Stimulated activated CD4-positive, alpha-beta T cell treated with anti-CD3 and anti-CD28 coated beads, Interleukin-15, amount 100 ng/mL, for 48 hours (primary cell): ENCODE results near the gene SYPL1.

Experiments used
- DNase-seq, 2 donors: peaks; one replicate each; pipeline ENCODE4 v3.0.0-alpha.2; 2020; ENCODE audit warnings: low read depth in 2 of 2

The SYPL1 gene

DNA sequence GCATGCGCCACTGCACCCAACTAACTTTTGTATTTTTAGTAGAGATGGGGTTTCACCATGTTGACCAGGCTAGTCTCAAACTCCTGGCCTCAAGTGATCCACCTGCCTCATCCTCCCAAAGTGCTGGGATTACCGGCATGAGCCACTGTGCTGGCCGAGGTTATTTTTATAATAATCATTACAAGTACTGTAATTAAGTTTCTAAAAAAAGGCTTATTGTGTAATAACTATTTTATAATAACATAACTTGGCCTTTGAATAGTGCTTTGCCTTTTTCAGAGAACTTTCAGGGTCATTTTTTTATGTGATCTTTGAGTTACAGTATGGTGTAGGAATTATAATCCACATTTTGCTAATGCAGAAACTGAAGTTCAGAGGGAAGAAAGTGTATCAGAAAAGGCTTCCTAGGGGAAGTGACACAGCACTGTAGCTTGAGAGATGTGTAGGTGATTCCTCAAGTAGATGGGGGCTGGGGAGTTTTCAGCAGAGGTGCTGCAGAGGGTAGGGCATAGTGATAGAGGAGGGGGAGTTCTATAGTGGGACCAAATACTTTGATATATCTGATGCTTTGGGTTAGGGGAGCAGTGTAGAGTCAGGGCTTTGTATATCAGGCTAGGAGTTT lies 9.2 kb upstream of the SYPL1 start:
- no peak for DNase-seq

DNA sequence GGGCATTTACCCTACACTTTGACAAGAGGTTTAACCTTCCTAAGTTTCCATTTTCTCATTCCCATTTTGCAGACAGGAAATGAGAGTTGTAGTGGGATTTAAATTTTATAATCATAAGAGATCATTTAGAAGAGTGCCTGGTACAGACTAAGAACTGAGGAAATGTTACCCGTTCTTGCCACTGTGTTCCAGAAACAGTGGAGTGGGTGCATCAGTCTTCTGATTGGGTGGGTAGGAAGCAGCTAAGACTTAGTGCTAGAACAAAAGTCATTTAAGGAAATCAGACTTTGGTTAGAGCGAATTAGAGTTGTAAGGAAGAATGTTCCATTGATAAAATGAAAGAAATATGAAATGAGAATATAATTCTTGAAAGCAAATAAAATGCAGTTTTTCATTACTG lies 8.4 kb upstream of the SYPL1 start:
- DNase-seq = no peak

DNA sequence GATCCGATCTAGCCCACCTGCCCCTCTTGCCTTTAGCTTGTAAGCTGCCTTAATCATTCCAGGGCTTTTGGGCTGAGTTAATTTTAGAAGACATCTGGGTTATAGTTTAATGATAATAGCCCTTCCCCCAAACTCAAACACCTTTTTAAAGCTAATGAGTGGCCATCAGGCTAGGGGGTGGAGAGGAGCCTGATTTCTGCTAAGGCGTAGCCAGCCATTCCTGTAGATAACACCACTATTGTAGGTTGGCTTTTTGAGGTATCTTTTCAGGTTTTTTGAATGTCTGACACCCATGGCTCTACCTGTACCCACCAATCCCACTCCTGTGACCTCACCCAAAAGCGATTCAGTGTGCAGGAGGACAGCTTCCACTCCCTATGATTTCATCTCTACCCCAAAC lies 7.6 kb upstream of the SYPL1 start:
- DNase-seq = no peak

DNA sequence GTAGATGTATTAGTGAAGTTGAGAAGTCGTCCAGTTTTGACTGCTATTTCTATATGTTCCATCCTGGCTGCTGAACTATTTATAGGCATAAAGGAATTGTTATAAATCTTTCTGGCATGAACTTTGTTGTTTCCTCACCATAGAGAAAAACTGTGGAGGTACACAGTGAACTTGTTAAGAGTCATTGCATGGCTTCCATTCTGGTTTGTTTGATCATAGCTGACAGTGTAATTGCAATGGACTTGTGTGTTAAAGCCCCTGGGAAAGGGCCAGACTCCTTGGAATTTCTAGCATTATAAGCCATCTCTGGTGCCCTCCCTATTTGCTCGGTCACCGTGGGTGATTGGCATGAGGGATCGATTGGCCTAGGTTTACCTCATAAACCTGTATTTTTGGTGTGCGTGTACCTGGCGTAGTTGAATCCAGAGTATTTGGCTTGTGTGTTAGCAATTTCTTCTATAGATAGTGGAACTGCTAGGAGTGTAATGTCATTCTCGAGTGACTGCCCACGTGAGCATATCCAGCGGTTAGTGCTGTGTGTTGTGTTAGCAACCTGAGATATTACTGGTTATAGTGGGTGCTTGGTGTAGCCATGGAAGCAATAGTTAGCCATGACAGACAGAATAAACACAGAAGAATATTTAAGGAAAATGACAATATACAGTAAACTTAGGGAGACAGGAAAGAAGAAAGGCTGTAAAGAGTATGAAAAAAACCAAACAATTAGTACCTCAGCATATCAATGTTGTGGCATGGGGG lies 5.9 kb upstream of the SYPL1 start:
- DNase-seq = no peak

DNA sequence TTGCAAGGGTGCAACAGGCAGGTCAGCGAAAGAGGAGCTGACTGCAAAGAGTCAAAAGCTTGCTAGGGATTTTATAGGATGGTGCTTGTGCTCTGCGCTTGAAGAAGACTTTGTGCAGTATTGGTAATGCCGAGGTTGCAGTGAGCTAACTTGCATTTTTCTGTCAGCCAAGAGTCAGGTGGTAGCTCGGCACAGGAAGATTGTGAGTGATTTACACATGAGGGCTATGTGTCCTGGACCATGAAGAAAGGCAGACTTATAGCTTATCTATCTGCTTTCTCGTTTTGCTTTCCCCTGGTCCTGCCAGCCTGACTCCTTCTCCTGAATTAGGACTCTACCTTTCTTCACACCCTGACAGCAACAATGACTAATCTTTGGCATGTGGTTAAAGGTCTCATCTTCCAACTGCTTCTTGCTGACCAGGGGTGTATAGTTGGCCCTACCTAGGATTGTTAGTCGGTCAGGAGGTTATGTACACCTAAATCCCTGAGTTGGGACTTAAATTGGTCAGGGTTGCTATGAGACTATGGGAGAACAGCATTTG lies 4.1 kb upstream of the SYPL1 start:
- DNase-seq = no peak

DNA sequence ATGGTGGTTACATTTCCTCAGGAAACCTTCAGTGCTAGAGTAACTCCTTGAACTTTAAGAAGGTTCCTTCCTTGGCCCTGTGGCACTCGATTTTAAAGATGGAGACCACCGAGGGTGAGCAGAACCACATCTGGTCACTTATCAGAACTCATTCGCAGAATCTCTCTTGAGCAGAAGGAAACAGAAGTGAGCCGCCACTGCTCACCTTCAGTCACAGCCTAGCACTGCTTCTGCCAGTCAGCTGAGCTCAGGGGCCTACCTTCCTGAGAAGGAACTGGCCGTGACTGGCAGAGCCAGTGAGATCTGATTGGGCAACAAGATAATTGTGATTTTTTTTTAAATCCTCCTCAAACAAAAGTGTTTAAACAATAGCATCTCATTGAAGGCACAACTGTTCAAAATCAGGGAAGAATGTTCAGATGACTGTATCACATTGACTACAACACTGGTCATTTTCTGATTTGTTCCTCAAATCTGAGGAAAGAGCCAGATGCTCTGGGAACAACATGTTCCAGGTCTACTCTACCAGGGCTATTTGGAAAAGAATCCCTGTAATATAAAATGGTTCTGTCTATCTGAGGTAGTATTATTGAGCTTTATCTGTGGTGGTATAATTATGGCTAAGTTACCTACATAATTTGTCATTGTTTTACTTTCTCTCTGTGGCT lies 2.7 kb upstream of the SYPL1 start:
- peak; percentile 7 to 18 for DNase-seq

DNA sequence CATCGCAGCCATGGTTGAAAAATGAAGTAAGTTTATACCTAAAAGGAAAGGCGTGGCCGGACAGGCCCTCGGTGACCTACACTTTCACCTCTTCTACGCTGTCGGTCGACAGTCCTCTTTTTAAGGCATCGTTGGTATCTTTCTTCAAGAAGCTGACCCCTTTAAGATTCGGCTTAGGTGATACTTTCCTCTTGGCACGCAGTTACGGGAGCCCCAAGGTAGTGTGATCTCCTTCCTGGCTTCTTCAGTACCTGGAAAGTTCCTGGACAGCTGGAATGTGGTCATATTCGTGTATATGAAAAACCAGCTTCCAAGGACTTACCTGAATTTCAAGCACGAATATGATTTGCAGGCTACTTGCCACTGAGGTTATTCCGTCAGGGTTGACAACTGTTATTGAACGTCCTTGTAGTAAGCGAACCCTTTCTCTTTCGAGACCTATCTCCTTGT lies 885 bp upstream of the SYPL1 start:
- DNase-seq = no peak

DNA sequence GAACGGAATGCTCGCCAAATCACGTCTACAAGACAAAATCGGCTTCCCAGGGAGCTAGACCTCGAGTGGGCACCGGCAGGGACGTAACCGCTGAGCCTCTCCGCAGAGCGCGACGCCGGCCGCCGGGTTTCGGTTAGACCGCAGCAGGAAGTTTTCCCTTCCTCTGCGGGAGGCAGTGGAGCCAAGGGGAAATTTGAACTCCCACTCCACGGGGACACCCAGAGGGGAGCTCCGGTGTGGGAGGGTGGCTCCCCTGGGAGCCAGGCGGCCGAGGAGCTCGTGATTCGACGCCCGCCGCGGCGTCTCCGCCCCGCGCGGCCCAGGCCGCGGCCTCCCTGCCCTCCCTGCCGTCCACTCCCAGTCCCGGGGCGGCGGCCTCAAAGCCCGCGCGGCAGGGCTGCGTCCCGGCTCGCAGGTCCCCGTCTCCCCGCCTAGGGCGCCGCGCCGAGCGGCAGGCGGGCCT lies 426 bp downstream of the SYPL1 start:
- peak; percentile 4 to 13 for DNase-seq

DNA sequence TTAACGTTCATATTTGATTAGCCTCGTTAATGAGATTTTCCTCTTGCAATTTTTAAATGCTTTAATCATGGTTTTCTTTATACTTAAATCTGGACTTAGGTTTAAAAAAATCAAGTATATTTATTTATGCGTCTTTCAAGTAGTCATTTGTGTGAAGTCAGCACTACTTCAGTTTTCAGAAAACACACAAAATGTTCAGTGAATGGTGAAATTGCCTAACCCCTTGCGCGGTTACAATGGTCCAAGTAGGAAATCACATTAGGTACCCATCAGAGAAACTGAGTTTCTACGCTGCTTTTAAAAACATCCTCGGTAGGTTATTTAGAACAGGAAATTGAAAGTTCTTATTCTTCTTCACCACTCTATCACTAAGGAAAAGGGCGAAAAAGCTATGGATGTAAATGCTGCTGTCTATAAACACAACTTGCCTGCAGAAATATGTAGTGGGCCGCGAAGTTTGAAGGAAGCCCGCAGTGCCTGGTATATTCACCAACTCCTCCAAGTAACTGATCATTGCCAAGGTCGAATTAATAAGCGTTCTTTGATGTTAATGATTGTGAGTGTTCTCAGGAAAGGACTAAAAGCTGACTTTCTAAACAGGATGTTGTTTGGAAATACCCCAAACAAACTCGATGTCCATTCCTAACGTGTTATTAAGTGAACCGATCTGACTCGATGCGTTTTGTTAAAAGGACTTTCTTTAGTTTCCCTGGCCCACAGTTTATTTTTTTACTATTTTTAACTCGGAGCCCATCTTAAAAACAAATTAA lies 1.0 kb downstream of the SYPL1 start:
- no peak for DNase-seq

DNA sequence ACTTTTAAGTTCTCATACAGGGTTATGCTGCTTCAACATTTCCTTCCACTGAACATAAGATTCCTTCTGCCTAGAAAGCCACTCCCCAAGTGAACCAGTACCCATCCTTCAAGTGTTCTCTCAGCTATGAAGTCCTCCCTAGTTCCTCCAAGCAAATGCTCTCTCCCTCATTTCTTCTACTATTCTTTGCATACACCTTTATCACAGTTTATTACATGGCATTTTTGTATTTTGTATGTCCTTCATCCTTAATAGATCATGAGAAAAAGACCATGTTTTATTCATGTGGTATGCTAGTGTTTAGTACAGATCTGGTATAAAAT lies 1.9 kb downstream of the SYPL1 start:
- no peak for DNase-seq

DNA sequence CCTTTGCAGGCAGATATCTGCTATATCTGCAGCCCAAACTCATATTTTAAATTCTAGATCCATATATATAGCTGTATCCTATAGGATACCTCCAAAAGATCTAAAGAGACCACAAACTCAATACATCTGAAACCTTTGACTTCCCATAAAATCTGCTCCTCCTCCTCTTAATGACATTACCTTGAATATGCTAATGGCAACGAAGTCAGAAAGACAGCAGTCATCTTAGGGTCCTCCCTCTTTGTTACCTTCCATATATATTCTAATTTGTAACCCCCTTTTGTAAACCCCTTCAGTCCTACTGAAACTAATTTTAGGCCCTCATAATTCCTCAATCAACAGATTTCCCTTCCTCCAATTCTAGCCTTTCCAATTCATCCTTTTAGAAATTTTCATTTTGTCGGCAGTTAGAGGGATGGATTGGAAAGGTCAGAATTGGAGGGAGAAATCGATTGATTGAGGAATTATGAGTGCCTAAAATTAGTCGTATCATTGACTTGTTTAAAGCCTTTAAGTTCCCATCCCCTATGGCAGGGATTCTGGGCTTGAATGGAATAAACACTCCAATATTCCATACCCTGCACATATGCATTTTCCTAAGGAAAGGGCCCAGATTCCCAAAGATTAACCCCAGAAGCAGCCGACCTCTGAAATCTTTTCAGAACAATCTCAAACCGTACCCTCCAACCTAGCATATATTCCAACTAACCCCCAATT lies 2.4 kb downstream of the SYPL1 start:
- no peak for DNase-seq

DNA sequence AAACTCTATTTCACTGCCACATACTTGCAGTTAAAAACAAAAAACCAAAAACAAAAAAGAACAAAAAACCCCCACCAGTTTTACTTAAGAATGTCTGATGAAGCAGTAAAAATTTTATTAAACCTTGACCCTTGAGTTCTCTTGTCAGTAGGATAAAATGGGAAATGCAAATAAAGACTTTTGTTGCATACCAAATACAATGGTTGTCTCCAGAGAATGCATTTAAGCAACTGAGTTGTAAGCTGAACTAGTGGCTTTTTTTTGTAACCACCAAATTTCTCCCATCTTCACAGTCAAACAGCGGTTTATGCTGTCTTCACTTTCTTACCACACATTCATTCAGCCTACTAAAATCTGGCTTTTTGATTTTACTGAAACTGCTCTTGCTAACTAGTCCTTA lies 3.1 kb downstream of the SYPL1 start:
- no peak for DNase-seq

DNA sequence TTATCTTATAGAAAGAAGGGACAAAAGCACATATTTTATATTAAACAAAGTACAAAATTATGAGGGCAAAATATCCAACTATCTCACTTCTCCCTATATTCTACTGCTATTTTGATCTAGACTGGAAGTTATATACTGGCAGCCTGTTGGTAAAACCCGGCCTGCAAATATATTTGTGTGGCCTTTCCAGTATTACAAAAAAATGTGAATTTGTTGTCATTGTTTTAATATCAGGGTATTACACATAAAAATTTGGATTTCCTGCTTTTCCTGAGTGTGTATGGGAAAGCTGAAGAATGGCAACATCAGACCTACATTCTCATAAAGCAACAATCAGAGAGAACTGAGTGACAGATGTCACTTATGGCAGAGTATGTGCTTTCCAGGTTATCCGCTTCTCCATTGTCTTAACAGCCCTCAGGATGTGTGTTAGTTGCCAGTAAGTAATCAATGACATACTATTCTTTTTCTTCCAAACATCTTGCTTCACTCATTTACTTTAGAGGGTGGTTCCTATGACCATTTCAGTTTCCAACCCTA lies 7.3 kb downstream of the SYPL1 start:
- no peak for DNase-seq

DNA sequence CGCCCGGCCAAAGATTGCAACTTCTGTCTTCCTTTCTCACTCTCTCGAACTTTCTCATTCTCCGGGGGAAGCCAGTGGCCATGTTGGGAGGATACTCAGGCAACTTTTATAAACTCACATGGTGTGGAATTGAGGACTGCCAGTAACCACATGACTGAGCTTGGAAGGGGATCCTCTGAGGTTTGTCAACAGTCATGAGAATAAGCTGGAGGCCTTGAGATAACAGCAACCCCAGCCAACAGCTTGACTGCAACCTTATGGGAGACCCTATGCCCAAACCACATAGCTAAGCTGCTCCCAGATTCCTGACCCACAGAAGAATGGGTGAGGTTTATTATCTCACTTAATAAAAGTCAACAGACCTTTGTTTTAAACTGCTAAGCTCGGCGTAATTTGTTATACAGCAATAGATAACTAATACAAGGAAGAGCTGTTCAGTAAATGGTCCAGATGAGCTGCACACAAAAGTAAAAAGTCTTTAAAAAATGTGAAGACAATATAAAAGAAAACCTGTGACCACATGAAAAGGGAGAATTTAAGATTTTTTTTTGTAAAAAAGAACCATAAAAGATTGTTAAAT lies 9.6 kb downstream of the SYPL1 start:
- DNase-seq = no peak

DNA sequence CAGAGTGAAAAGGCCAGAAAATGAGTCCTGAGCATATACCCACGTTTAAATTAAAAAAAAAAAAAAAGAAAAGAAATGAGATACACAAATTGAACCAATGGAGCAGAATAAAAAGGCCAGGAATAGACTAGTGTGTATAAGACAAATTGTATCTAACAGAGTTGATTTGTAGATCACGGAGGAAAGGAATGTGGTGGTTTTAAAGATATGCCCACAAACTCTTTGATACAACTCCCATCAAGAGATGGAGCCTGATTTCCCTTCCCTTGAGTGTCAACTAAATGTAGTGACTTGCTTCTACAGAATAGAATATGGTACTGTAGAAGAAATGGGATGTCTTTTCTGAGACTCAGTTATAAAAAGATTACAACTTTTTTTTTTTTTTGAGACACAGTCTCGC lies 10.4 kb downstream of the SYPL1 start:
- DNase-seq = no peak

DNA sequence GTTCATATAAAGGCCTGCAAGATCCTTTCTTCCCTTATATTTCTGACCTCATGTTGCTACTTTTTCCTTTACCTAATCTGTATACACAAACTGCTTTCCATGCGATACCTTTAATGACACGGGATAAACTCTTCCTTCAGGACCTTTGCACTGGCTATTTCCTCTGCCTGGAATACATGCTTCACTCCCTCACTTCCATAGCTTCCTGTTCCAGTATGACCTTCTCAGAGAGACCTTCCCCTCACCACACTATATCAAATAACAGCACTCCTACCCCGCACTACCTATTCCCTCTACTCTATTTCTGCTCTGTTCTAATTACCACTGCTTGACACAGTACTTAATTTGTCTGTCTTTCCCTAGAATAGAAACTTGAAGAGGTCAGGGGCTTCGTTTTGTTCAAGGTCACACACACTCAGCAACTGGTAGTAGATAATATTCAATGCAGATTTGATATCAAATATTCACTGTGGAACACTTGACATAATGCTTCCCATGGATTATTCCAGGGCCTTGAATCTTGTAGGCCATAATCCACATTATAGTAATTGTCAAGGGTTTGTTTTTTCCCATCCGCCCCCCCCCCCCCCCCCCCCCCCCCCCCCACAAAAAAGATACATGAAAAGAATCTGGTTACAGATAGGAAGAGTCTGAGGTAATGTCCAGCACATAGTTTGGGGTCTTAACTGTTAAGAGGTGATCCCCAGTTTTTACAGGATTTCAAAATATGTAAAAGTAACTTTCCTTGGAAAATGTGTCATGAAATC lies 11.1 kb downstream of the SYPL1 start:
- no peak for DNase-seq

DNA sequence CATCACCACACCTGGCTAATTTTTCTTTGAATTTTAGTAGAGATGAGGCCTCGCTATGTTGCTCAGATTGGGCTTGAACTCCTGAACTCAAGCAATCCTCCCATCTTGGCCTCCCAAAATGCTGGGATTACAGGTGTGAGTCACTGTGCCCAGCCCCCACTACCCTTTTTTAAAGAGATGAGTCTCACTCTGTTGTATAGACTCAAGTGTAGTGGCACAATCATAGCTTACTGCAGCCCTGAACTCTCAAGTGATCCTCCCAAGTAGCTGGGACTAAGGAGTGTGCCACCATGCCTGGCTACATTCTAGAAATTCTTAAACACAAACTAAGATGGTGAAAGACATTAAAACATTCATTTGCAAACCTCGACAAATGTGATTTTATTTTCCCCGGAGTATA lies 12.6 kb downstream of the SYPL1 start:
- DNase-seq = no peak

DNA sequence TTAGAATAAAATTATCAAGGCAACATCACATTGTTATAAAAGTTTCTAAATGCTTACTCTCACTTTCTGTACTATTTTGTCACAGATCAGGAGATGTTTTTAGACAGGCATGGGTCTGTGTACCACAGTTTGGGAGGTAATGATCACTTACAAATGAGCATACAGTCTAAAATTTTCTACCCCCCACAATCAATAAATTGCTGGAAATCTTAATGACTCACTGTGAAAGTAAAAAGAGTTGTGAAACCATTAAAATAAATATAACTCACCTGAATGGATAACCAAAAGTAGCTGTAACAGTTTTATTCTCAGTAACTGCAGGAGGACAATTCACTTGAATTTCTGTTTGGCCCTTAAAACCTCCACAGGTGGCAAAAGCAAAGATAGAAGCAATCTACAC lies 13.2 kb downstream of the SYPL1 start:
- no peak for DNase-seq

DNA sequence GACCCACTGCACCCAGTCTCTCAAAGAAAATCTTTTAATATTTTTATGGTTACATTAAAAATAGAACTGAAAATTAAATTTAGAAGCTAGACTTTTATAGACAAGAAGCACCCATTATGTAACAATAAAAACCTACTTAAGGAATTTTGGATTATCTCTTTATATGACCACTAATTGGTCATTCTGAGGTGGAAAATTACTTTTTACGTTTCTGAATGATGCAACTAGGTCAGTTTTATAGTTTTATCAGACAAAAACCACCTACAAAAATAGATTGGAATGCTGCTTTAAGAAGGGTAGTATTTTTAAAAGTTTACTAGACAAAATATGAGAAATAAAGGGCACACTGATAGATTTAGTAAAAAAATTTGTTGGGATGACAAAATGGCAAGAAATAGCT lies 16.5 kb downstream of the SYPL1 start:
- DNase-seq = no peak

DNA sequence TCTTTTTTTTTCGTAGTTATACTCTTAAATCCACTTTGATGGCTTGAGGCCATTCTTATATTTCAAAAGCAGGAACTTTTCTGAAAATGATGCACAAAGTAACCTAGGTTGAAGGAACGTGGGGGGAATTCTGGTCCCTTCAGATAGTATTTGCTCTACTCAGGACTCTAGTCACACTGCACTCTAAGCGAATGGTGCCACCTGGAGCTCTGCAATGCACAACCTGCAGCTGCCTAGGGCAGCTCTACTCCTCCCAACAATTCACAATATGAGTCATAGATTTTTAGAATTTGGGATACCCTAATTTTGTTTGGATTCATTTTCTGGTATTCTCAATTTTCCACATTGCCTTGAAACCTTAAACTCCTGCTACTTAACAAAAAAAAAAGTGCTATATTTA lies 17.3 kb downstream of the SYPL1 start:
- DNase-seq = no peak
